AG08395 (cell line): ENCODE results near the gene DAGLA.
A peak's percentile ranks its signal among the peaks of the same experiment; 100 is the strongest.

Experiments
- DNase-seq: peaks from one replicate; pipeline ENCODE4 v3.0.0; 2012; ENCODE audit warnings: mixed read lengths, low spot score

DAGLA gene

GRCh38 chr11:61690706-61691379, 10.7 kb downstream of the DAGLA start:
- DNase-seq: no peak

DNA sequence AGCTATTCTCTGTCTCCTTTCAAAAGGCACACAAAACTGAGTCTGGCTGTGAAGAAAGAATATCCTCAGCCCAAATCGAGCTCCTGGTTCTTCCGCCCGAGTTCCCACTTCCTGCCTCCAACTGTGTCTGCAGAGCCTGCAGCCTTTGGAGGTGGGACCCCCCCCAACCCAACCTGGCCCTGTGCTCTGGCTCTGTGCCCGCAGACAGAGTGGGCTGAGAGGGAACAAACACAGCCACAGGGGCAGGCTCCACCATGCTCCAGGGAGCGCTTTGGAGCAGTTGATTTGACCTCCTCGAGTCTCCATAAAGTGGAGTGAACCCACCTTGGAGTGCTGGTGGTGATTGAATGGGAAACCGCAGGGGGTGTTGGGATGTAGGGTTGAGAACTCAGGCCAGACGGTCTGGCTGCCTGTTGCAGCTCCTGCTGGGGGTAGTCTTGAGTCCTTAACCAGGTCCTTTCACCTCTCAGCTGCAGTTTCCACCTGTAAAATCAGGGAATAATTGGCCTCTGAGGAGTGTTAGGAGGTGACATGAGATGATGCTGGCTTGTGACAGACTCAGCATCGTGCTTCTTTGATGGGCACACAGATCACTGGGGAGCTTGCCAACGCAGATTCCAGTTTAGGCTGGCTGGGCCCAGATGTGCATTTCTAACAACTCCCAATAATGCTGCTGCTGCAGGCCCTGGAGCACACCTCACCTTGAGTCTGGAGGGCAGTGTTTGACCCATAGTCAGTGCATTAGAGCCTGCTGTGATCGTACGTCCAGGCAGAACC, 11.4 kb downstream of the DAGLA start:
- no peak for DNase-seq

DNA sequence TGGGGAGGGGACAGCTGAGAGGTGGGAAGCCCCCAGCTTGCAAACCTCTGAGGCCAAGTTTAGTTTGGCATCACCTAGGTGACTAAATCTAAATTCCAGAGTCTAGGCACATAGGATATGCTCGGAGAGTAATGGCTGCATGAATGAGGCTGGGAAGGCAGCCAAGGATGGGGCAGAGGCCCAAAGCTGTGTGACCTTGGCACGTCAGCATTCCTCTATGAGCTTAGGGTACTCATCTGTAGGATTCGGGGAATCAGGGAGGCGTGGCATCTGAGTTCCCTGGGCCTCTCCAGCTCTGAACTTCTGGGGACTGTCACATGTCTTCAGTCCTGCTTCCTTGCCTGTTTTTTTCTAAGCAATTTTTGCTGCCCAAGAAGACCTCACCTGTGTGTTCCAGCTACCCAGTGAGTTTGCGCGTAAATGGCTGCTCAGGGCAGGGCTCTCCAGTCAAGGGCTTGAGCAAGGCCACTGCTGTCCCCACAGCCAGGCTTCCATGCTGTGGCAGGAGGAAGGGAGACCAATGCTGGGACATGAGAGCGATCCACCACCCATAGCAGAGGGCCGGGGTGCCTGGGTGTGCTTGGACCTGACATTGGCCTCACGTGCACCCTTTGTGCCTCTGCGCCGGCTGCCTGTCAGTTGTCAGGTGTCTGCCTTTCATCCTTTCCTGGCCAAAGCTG, 13.9 kb downstream of the DAGLA start:
- DNase-seq: no peak

DNA sequence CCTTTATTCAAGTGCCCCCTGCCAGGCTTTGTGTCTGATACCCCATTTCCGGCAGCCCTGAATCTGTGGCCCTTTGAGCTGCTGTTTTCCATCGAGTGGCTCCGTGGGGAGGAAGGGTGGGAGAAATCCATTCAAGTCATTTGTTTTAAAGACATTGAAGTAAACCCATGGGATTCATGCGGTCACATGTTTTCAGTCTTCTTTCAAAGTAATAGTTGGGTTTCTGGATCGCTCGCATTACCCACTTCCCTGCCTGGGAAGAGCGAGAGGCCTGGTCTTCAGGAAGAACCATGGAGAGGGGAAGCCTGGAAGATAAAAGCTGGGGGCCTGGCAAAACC, 14.4 kb downstream of the DAGLA start:
- no peak for DNase-seq

DNA sequence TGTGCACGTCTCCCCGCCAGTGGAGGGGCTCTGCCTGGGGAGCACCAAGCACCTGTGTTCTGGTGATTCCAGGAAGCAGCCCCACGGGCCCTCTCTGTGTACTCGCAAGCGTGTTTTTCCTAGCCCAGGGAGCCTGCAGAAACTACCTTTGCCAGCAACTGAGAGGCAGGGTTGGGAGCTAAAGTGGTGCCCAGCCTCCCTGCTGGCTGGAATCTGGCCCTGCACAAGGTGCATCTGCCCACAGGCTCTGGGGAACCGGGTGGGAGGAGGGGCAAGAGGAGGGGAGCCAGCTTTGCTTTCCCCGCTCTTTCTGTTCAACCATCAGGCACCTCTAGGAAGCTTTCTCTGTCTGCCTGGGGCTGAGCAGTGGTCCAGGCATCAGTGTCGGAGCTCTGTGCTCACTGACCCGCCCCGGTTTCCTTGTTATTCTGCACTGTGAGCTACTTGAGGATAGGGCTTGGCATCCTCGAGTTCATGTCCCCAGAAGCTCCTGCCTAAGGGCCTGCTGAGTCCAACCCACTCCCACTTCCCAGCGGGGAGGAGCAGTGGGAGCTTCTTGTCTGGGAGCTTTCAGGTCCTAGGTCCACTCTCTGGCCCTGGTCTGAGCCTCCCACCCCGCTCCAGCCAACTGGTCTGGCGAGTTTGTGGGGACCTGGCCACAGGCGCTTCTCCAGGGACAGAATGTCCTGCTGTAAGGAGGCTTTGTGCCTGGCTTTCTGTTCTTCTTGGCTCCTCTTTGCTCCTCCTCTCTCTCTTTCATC, 14.9 kb downstream of the DAGLA start:
- DNase-seq: no peak

GRCh38 chr11:61695917-61696316, 15.7 kb downstream of the DAGLA start:
- DNase-seq: peak; percentile 79

DNA sequence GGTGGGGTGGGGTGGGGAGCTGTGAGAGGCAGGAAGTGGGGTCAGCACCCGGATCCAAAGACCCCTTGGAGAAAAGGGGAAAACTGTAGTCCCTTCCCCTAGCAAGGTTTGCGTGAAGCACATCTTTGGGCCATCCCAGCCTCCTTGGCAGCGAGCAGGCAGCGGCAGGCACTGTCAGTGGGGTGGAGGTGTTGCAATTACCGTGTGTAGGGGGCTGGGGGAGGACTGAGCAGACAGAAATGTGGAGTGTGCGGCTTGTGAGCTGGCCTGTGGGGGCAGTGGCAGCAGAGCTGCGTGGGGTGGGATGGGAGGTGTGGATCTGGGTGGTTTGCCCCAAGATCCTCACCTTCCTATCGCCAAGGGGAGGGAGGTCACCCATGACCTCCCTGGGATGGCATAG, 16.4 kb downstream of the DAGLA start:
- DNase-seq: no peak

- DNase-seq: no peak
These were observed 16.9 kb downstream of the DAGLA start for GRCh38 chr11:61697078-61697502.

DNA sequence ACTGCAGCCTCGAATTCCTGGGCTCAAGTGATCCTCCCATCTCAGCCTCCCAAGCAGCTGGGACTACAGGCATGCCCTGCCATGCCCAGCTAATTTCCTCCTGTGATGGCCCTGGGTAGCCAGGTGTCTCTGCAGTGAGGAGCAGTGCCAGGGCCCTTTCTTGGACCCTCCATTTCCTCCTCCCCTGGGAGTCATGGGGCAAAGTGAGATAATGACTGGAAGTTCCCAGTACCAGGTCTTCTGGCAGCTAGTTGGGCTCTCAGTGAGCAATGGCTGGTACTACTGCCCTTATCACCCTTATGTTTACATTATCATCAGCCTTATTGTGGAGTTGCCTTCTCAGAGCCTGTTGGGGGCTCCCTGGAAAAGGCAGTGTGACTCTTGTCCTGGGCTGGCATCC, 17.6 kb downstream of the DAGLA start:
- DNase-seq: no peak

DNA sequence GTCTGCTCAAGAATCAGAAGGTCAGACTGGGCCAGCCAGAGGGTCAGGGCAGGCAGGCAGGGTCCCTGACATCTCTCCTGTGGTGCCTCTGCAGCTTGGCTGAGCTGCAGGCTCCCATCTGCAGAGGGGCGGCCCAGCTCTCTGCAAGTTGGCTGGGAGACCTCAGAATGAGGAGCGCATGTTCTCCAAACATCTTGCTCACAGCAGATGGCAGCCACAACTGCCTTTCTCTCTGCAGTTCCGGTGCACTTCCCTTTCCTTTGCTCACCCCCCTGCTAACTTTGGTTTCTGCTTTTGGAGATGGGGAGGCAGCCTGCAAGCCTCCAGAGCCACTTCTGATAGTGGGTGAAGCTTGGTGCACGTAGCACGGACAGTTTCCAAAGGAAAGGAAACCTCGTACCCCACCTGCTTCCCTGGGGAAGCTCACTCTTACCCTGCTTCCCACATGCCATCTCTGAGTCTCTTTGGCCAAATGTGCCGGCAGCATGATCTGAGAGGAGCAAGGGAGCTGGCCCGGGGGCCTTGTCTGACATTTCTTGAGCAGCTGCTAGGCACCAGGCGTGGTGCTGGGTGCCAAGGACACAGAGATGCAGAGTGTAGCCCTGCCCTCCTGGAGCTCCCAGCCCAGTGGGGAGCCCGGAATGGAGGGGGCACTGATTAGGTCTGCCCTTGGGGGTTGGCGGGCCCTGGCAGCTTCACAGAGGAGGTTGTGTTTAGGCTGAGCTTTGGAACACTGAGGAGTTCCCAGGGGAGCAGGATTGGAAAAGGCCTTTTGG, 18.2 kb downstream of the DAGLA start:
- DNase-seq: no peak

GRCh38 chr11:61699737-61700160, 19.6 kb downstream of the DAGLA start:
- no peak for DNase-seq

GRCh38 chr11:61700212-61700611, 20.0 kb downstream of the DAGLA start:
- DNase-seq: peak; percentile 70

GRCh38 chr11:61700720-61701119, 20.5 kb downstream of the DAGLA start:
- DNase-seq: no peak

DNA sequence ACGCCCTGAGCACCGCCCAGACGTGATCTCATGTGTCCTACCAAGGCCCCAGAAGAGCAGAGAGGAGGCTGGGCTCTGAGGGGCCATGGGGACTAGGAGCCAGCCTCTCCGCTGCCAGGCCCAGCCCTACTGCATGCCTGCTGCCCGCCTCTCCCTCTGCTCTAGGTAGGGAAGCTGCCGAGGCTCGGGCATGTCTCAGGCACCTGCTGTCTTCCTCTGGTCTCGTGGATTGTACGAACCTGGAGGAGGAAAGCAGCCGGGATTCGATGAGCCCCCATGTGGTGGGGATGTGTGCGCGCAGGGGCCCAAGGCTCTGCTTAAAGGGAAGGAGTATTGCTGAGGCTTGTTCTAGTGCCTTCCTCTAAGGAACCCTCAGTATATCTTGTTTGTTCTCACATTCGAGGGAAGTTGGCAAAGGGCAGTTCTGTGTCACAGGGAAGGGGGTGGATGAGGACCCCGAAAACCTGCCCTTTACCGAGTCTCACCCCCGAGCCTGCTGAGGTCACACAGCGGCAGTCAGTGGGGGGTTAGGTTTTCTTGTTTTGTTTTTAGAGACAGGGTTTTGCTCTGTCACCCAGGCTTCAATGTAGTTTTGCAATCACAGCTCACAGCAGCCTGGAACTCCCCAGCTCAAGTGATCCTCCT, 21.2 kb downstream of the DAGLA start:
- DNase-seq: no peak

DNA sequence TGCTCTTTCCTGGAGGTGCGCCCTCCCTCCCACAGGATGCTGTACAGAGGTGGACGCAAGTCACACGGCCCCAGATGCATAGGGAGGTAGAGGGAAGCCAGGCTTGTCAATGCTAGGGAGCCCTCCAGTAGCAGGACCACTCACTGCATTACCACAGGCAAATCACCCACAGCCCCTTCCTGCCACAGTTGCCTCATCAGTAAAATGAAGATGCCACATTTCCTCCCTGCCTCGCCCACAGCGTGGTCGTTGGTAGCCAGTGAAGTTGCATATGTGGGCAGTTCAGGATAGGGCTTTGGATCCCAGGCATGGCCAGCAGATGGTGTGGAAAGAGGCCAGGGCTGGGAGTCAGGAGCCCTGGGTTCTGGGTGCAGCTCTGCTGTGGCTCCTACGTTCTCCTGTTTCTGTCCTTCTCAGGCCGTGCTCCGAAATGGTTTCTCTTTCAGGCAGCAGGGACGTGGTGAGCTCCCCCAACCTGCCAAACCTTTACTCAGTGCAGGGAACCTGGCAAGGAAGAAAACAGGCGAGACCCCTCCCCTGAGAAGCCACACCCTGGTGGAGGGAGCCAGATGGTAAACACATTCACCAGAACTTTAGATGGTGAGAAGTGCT, 22.6 kb downstream of the DAGLA start:
- DNase-seq: no peak

- DNase-seq: no peak
These were observed 24.6 kb downstream of the DAGLA start for GRCh38 chr11:61704838-61705237.

DNA sequence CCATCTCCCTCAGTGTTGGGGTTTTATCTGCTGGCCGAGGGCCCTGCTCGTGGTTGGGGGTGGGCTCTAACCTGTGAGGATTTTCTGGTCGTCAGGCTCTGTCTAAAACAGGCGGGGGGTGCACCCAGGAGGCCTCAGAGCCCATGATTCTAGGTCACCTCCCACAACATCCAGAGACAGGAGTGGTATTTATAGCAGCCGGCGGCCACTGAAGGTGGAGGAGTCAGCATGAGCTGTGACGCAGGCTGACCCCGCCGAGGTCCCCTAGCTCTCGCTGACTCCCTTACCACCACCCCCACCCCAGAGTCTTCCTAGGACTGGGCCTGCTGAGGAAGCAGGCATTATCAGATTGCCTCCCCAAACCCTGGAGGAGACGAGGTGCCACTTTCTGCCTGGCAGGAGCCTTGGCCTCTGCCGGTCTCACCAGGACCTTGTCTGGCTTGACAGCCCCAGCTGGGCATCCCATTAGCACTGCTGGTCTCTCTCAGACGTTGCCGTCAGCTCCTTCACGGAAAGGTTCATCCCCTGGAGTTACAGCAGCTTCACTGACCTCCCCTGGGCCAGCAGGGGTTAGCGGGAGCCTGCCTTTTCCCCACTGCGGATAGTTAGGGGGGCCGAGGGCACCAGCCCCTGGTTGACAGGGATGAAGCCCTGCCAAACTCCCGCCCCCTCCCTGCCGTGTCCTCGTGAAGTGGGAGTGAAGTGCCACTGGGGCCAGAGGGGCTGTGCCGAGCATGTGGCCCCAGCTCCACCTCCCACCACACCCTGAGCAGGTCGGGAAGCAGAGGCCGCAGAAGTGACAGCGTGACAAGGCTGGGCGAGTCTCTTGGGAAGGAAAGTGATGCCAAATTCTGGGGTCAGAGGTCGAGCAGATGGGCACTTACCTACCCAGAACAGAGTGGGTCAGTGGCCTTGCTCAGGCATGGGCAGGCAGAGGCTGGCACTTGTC, 26.5 kb downstream of the DAGLA start:
- DNase-seq: no peak

- no peak for DNase-seq
These were observed 27.4 kb downstream of the DAGLA start for GRCh38 chr11:61707574-61707973.

DNA sequence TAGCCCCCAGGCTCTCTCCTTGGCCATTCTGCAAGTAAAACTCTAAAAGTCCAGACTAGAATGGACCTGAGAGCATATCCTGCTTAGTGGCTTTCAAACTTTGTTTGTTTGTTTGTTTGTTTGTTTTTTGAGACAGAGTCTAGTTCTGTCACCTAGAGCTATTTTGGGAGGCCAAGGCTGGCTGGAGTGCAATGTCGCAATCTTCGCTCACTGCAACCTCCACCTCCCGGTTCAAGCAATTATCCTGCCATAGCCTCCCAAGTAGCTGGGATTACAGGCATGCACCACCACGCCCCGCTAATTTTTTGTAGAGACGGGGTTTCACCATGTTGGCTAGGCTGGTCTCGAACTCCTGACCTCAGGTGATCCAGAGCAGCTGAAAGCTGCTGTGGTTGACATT, 28.9 kb downstream of the DAGLA start:
- DNase-seq: no peak

DNA sequence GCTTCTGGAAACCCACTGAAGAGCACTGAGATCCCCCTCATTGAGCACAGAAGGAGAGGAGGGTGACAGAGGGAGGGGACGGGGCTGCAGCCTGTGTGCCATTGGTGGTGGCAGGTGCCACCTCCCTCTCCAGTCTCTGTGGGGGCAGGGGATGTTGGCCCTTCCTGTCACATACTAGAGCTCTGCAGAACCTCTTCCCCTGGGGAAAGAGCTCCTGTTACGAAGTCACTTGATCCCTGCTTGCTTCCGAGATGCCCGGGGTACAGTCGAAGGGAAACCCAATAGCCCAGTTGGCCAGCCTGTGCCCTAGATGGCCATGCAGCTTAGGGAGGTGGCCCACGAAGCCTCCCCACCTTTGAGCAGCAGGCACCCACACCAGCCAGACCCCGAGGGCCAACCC, 29.4 kb downstream of the DAGLA start:
- DNase-seq: no peak
